ENCODE data around the gene EDNRA. TPM values are rescaled to one million over a fixed set of nuclear protein-coding genes. Genes with fewer than 3 reads are reported as not detected.

EDNRA gene
- total and polyA plus RNA-seq, 4 experiments from 2014 or later, result not detected

DNA sequence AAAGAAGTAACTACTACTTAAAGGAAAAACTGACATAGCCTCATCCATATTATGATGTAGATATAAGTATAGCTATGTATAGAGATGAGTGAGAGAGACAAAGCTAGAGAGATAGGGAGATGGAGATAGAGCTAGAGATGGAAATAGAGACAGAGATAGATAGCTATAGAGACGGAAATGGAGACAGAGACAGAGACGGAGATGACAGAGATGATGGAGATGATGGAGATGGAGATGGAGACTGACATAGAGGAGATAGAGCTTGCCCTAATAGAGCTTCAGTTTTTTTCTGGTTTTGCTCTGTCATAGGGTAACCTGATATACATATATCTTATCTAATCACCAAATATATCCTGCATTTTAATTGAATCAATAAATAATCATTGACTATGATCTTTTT, 4.3 kb downstream of the EDNRA start:
- DNase-seq, result no peak
- Mint-ChIP-seq H3K27ac (peak overlapping the region in 1 of 7 donors; percentile 53), H3K4me3 (no peak overlapping the region), H3K27me3 (peaks cover 15 to 21% of the 10 kb centered on the region in 2 donors), H3K36me3 (no peaks in the 10 kb centered on the region), H3K4me1 (peaks cover 0 to 3% (median 0%) of the 10 kb centered on the region in 4 donors), H3K9me3 (peaks cover 0 to 3% (median 0%) of the 10 kb centered on the region in 8 donors)
- Histone ChIP-seq H3K27me3 (ENCODE audit: insufficient read depth, low read length) (no peaks in the 10 kb centered on the region), H3K36me3 (ENCODE audit: insufficient read depth, low read length) (no peaks in the 10 kb centered on the region), H3K4me3 (ENCODE audit: low read length in 2 of 2) (no peak overlapping the region), H3K9me3 (ENCODE audit: control insufficient read depth in 1 of 2, low read length in 2 of 2) (no peaks in the 10 kb centered on the region), H3K27ac (ENCODE audit: low read depth, low read length) (no peak overlapping the region), H3K4me1 (ENCODE audit: insufficient read depth, low read length) (no peaks in the 10 kb centered on the region)
- intact Hi-C loops (cut with micrococcal nuclease), result no loop called here
- ChIA-PET CTCF (ENCODE audit: partially characterized antibody) (no interaction called here), POLR2A (ENCODE audit: partially characterized antibody) (no interaction called here)

DNA sequence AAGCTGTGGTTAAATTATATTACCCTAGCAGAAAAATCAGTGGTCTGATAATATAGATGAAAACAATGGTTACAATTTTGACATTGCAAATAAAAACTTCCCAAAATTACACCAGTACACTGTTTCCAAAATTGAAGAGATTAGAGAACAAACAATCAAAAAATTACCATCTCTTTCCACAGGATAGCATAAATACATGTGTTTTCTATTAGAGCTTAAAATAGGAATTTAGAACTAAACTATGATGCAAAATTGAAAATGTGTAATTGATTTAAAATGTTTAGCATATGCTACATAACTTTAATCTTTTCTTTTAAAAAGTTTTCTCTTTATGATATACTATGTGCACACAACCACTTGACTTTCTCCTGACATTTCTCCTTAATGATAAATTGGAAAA, 6.7 kb downstream of the EDNRA start:
- no peaks in the 10 kb centered on the region for H3K27me3 ChIP-seq (ENCODE audit: insufficient read depth, low read length)
- Mint-ChIP-seq H3K27me3 (peaks cover 2 to 7% of the 10 kb centered on the region in 2 donors), H3K27ac (no peak overlapping the region), H3K9me3 (peaks cover 0 to 3% (median 0%) of the 10 kb centered on the region in 8 donors), H3K4me1 (peaks cover 0 to 1% (median 0%) of the 10 kb centered on the region in 4 donors), H3K36me3 (no peaks in the 10 kb centered on the region), H3K4me3 (no peak overlapping the region)
- H3K4me1 ChIP-seq (ENCODE audit: insufficient read depth, low read length), result no peaks in the 10 kb centered on the region
- CTCF ChIA-PET (ENCODE audit: partially characterized antibody), result no interaction called here
- H3K9me3 ChIP-seq (ENCODE audit: control insufficient read depth in 1 of 2, low read length in 2 of 2), result no peaks in the 10 kb centered on the region
- no peak for DNase-seq
- no peak overlapping the region for H3K4me3 ChIP-seq (ENCODE audit: low read length in 2 of 2)
- no peaks in the 10 kb centered on the region for H3K36me3 ChIP-seq (ENCODE audit: insufficient read depth, low read length)
- POLR2A ChIA-PET (ENCODE audit: partially characterized antibody), result no interaction called here
- no peak overlapping the region for H3K27ac ChIP-seq (ENCODE audit: low read depth, low read length)
- intact Hi-C loops (cut with micrococcal nuclease), result no loop called here

- H3K27ac ChIP-seq (ENCODE audit: low read depth, low read length), result no peak overlapping the region
- ChIA-PET CTCF (ENCODE audit: partially characterized antibody) (no interaction called here), POLR2A (ENCODE audit: partially characterized antibody) (no interaction called here)
- intact Hi-C loops (cut with micrococcal nuclease), result no loop called here
- H3K4me3 ChIP-seq (ENCODE audit: low read length in 2 of 2), result no peak overlapping the region
- no peak for DNase-seq
- H3K9me3 Mint-ChIP-seq, result peaks cover 0 to 3% (median 0%) of the 10 kb centered on the region in 8 donors
- H3K4me1 ChIP-seq (ENCODE audit: insufficient read depth, low read length), result no peaks in the 10 kb centered on the region
- H3K36me3 Mint-ChIP-seq, result no peaks in the 10 kb centered on the region
- H3K27me3 ChIP-seq (ENCODE audit: insufficient read depth, low read length), result no peaks in the 10 kb centered on the region
- no peaks in the 10 kb centered on the region for H3K9me3 ChIP-seq (ENCODE audit: control insufficient read depth in 1 of 2, low read length in 2 of 2)
- peaks cover 0 to 1% (median 0%) of the 10 kb centered on the region in 4 donors for H3K4me1 Mint-ChIP-seq
- H3K36me3 ChIP-seq (ENCODE audit: insufficient read depth, low read length), result no peaks in the 10 kb centered on the region
- H3K27me3 Mint-ChIP-seq, result peaks cover 0 to 7% of the 10 kb centered on the region in 2 donors
- no peak overlapping the region for H3K4me3 Mint-ChIP-seq
- H3K27ac Mint-ChIP-seq, result no peak overlapping the region
Measured at GRCh38 chr4:147488556-147488955, 7.7 kb downstream of the EDNRA start.

- Mint-ChIP-seq H3K4me3 (no peak overlapping the region), H3K4me1 (no peaks in the 10 kb centered on the region), H3K36me3 (no peaks in the 10 kb centered on the region), H3K9me3 (peaks cover 0 to 3% (median 0%) of the 10 kb centered on the region in 8 donors), H3K27me3 (peaks cover 0 to 9% of the 10 kb centered on the region in 2 donors), H3K27ac (no peak overlapping the region)
- Histone ChIP-seq H3K4me3 (ENCODE audit: low read length in 2 of 2) (no peak overlapping the region), H3K36me3 (ENCODE audit: insufficient read depth, low read length) (no peaks in the 10 kb centered on the region), H3K4me1 (ENCODE audit: insufficient read depth, low read length) (no peaks in the 10 kb centered on the region), H3K27me3 (ENCODE audit: insufficient read depth, low read length) (no peaks in the 10 kb centered on the region), H3K9me3 (ENCODE audit: control insufficient read depth in 1 of 2, low read length in 2 of 2) (no peaks in the 10 kb centered on the region), H3K27ac (ENCODE audit: low read depth, low read length) (no peak overlapping the region)
- POLR2A ChIA-PET (ENCODE audit: partially characterized antibody), result no interaction called here
- CTCF ChIA-PET (ENCODE audit: partially characterized antibody), result no interaction called here
- no peak for DNase-seq
- intact Hi-C loops (cut with micrococcal nuclease), result no loop called here
Measured at GRCh38 chr4:147491086-147491485, 10.2 kb downstream of the EDNRA start.

GRCh38 chr4:147492306-147492705, 11.4 kb downstream of the EDNRA start:
- ChIA-PET POLR2A (ENCODE audit: partially characterized antibody) (no interaction called here), CTCF (ENCODE audit: partially characterized antibody) (no interaction called here)
- no peaks in the 10 kb centered on the region for H3K36me3 Mint-ChIP-seq
- no peak overlapping the region for H3K27ac Mint-ChIP-seq
- no peak for DNase-seq
- H3K4me3 Mint-ChIP-seq, result no peak overlapping the region
- intact Hi-C loops (cut with micrococcal nuclease), result no loop called here
- Histone ChIP-seq H3K4me3 (ENCODE audit: low read length in 2 of 2) (no peak overlapping the region), H3K36me3 (ENCODE audit: insufficient read depth, low read length) (no peaks in the 10 kb centered on the region), H3K27ac (ENCODE audit: low read depth, low read length) (no peak overlapping the region), H3K9me3 (ENCODE audit: control insufficient read depth in 1 of 2, low read length in 2 of 2) (no peaks in the 10 kb centered on the region), H3K27me3 (ENCODE audit: insufficient read depth, low read length) (no peaks in the 10 kb centered on the region), H3K4me1 (ENCODE audit: insufficient read depth, low read length) (no peaks in the 10 kb centered on the region)
- peaks cover 0 to 3% (median 0%) of the 10 kb centered on the region in 8 donors for H3K9me3 Mint-ChIP-seq
- peaks cover 3 to 7% of the 10 kb centered on the region in 2 donors for H3K27me3 Mint-ChIP-seq
- H3K4me1 Mint-ChIP-seq, result no peaks in the 10 kb centered on the region

- CTCF ChIA-PET (ENCODE audit: partially characterized antibody), result no interaction called here
Measured at GRCh38 chr4:147492761-147493160, 11.9 kb downstream of the EDNRA start.

GRCh38 chr4:147493307-147493706, 12.4 kb downstream of the EDNRA start:
- Mint-ChIP-seq H3K4me1 (no peaks in the 10 kb centered on the region), H3K36me3 (no peaks in the 10 kb centered on the region), H3K27ac (no peak overlapping the region), H3K9me3 (peaks cover 0 to 3% (median 0%) of the 10 kb centered on the region in 8 donors), H3K4me3 (no peak overlapping the region), H3K27me3 (peaks cover 3 to 7% of the 10 kb centered on the region in 2 donors)
- intact Hi-C loops (cut with micrococcal nuclease), result no loop called here
- Histone ChIP-seq H3K4me3 (ENCODE audit: low read length in 2 of 2) (no peak overlapping the region), H3K36me3 (ENCODE audit: insufficient read depth, low read length) (no peaks in the 10 kb centered on the region), H3K27ac (ENCODE audit: low read depth, low read length) (no peak overlapping the region), H3K4me1 (ENCODE audit: insufficient read depth, low read length) (no peaks in the 10 kb centered on the region), H3K9me3 (ENCODE audit: control insufficient read depth in 1 of 2, low read length in 2 of 2) (no peaks in the 10 kb centered on the region), H3K27me3 (ENCODE audit: insufficient read depth, low read length) (no peaks in the 10 kb centered on the region)
- no peak for DNase-seq
- POLR2A ChIA-PET (ENCODE audit: partially characterized antibody), result no interaction called here
- CTCF ChIA-PET (ENCODE audit: partially characterized antibody), result no interaction called here

More at GRCh38 chr4:147492761-147493160, 11.9 kb downstream of the EDNRA start:
- no peak overlapping the region for H3K4me3 Mint-ChIP-seq
- no peak overlapping the region for H3K4me3 ChIP-seq (ENCODE audit: low read length in 2 of 2)
- peaks cover 3 to 7% of the 10 kb centered on the region in 2 donors for H3K27me3 Mint-ChIP-seq
- no peaks in the 10 kb centered on the region for H3K36me3 Mint-ChIP-seq
- no peaks in the 10 kb centered on the region for H3K9me3 ChIP-seq (ENCODE audit: control insufficient read depth in 1 of 2, low read length in 2 of 2)
- intact Hi-C loops (cut with micrococcal nuclease), result no loop called here
- H3K27me3 ChIP-seq (ENCODE audit: insufficient read depth, low read length), result no peaks in the 10 kb centered on the region
- no peaks in the 10 kb centered on the region for H3K4me1 Mint-ChIP-seq
- DNase-seq, result no peak
- H3K27ac Mint-ChIP-seq, result no peak overlapping the region
- no peak overlapping the region for H3K27ac ChIP-seq (ENCODE audit: low read depth, low read length)
- peaks cover 0 to 3% (median 0%) of the 10 kb centered on the region in 8 donors for H3K9me3 Mint-ChIP-seq
- no peaks in the 10 kb centered on the region for H3K4me1 ChIP-seq (ENCODE audit: insufficient read depth, low read length)
- POLR2A ChIA-PET (ENCODE audit: partially characterized antibody), result no interaction called here
- no peaks in the 10 kb centered on the region for H3K36me3 ChIP-seq (ENCODE audit: insufficient read depth, low read length)

- Mint-ChIP-seq H3K4me3 (no peak overlapping the region), H3K4me1 (no peaks in the 10 kb centered on the region), H3K36me3 (no peaks in the 10 kb centered on the region), H3K27me3 (peaks cover 3 to 7% of the 10 kb centered on the region in 2 donors), H3K27ac (no peak overlapping the region), H3K9me3 (peaks cover 0 to 3% (median 0%) of the 10 kb centered on the region in 8 donors)
- intact Hi-C loops (cut with micrococcal nuclease), result no loop called here
- ChIA-PET POLR2A (ENCODE audit: partially characterized antibody) (no interaction called here), CTCF (ENCODE audit: partially characterized antibody) (no interaction called here)
- DNase-seq, result no peak
- H3K4me1 ChIP-seq (ENCODE audit: insufficient read depth, low read length), result no peaks in the 10 kb centered on the region
- H3K27ac ChIP-seq (ENCODE audit: low read depth, low read length), result no peak overlapping the region
- no peaks in the 10 kb centered on the region for H3K9me3 ChIP-seq (ENCODE audit: control insufficient read depth in 1 of 2, low read length in 2 of 2)
- no peak overlapping the region for H3K4me3 ChIP-seq (ENCODE audit: low read length in 2 of 2)
- H3K27me3 ChIP-seq (ENCODE audit: insufficient read depth, low read length), result no peaks in the 10 kb centered on the region
- no peaks in the 10 kb centered on the region for H3K36me3 ChIP-seq (ENCODE audit: insufficient read depth, low read length)
Measured at GRCh38 chr4:147494301-147494700, 13.4 kb downstream of the EDNRA start.

Measured in CD4-positive, alpha-beta memory T cell (primary cell).